ENCODE data around the gene COBL.
A peak's percentile ranks its signal among the peaks of the same experiment; 100 is the strongest.

COBL gene

GRCh38 chr7:51158742-51159445, 157.7 kb downstream of the COBL start:
- peaks cover 0 to 2% (median 0%) of the 10 kb centered on the region in 5 experiments for H3K27me3 ChIP-seq (replicated peaks in 2 of 5; ENCODE audit: control insufficient read depth in 4 of 5, insufficient read depth in 5 of 5, low read length in 4 of 5)
- no peaks in the 10 kb centered on the region for H3K9me3 ChIP-seq (ENCODE audit: control extremely low read depth in 1 of 5, control insufficient read depth in 4 of 5, insufficient read depth in 2 of 5, low read depth in 1 of 5, low read length in 4 of 5)
- 95% methylated on average over 35 of the region's 36 CpGs for WGBS (ENCODE audit: insufficient coverage)
- H3K27ac ChIP-seq (ENCODE audit: insufficient read depth in 1 of 2, low read depth in 1 of 2, low read length in 2 of 2, poor library complexity in 1 of 2, severe bottlenecking in 2 of 2) = no peak overlapping the region
- no peak for DNase-seq
- H3K4me1 ChIP-seq (ENCODE audit: control extremely low read depth in 1 of 4, control insufficient read depth in 4 of 4, insufficient read depth in 4 of 4, low read length in 3 of 4) = peaks cover 6 to 37% (median 17%) of the 10 kb centered on the region in 4 experiments
- POLR2A ChIA-PET = no interaction called here
- CTCF ChIA-PET = interaction anchor here (15.1 kb wide), 1 partner anchor 17 kb away, joined by 152 read pairs; no protein-coding TSS in a partner anchor
- H3K4me3 ChIP-seq (ENCODE audit: control insufficient read depth in 1 of 7, extremely low read depth in 1 of 7, insufficient read depth in 4 of 7, low read depth in 2 of 7, low read length in 6 of 7) = peak overlapping the region in 3 of 7 experiments; percentile 5 to 52 (median 45)
- H3K36me3 ChIP-seq (ENCODE audit: control insufficient read depth in 4 of 4, insufficient read depth in 4 of 4, low read length in 3 of 4) = no peaks in the 10 kb centered on the region

- POLR2A ChIA-PET = no interaction called here
- Histone ChIP-seq H3K27me3 (replicated peaks in 2 of 5; ENCODE audit: control insufficient read depth in 4 of 5, insufficient read depth in 5 of 5, low read length in 4 of 5) (peaks cover 0 to 2% (median 0%) of the 10 kb centered on the region in 5 experiments), H3K36me3 (ENCODE audit: control insufficient read depth in 4 of 4, insufficient read depth in 4 of 4, low read length in 3 of 4) (no peaks in the 10 kb centered on the region), H3K4me3 (ENCODE audit: control insufficient read depth in 1 of 7, extremely low read depth in 1 of 7, insufficient read depth in 4 of 7, low read depth in 2 of 7, low read length in 6 of 7) (peak overlapping the region in 3 of 7 experiments; percentile 5 to 52 (median 45)), H3K4me1 (ENCODE audit: control extremely low read depth in 1 of 4, control insufficient read depth in 4 of 4, insufficient read depth in 4 of 4, low read length in 3 of 4) (peaks cover 6 to 37% (median 17%) of the 10 kb centered on the region in 4 experiments), H3K9me3 (ENCODE audit: control extremely low read depth in 1 of 5, control insufficient read depth in 4 of 5, insufficient read depth in 2 of 5, low read depth in 1 of 5, low read length in 4 of 5) (no peaks in the 10 kb centered on the region), H3K27ac (ENCODE audit: insufficient read depth in 1 of 2, low read depth in 1 of 2, low read length in 2 of 2, poor library complexity in 1 of 2, severe bottlenecking in 2 of 2) (no peak overlapping the region)
- CTCF ChIA-PET = interaction anchor here (15.1 kb wide), 1 partner anchor 16 kb away, joined by 152 read pairs; no protein-coding TSS in a partner anchor
- peak in 2 of 3 donors; percentile 70 to 71 for DNase-seq
- WGBS (ENCODE audit: insufficient coverage) = 28% methylated on average over 8 of the region's 8 CpGs
Measured at GRCh38 chr7:51158211-51158610, 158.4 kb downstream of the COBL start.

- Histone ChIP-seq H3K9me3 (ENCODE audit: control extremely low read depth in 1 of 5, control insufficient read depth in 4 of 5, insufficient read depth in 2 of 5, low read depth in 1 of 5, low read length in 4 of 5) (no peaks in the 10 kb centered on the region), H3K27ac (ENCODE audit: insufficient read depth in 1 of 2, low read depth in 1 of 2, low read length in 2 of 2, poor library complexity in 1 of 2, severe bottlenecking in 2 of 2) (no peak overlapping the region), H3K4me1 (ENCODE audit: control extremely low read depth in 1 of 4, control insufficient read depth in 4 of 4, insufficient read depth in 4 of 4, low read length in 3 of 4) (peaks cover 6 to 33% (median 15%) of the 10 kb centered on the region in 4 experiments), H3K36me3 (ENCODE audit: control insufficient read depth in 4 of 4, insufficient read depth in 4 of 4, low read length in 3 of 4) (no peaks in the 10 kb centered on the region), H3K4me3 (ENCODE audit: control insufficient read depth in 1 of 7, extremely low read depth in 1 of 7, insufficient read depth in 4 of 7, low read depth in 2 of 7, low read length in 6 of 7) (no peak overlapping the region), H3K27me3 (replicated peaks in 2 of 5; ENCODE audit: control insufficient read depth in 4 of 5, insufficient read depth in 5 of 5, low read length in 4 of 5) (no peaks in the 10 kb centered on the region)
- 96% methylated on average over 4 of the region's 4 CpGs for WGBS (ENCODE audit: insufficient coverage)
- ChIA-PET CTCF (interaction anchor here (1.2 to 15.1 kb wide), 6 partner anchors 8 to 686 kb away, joined by 3 to 152 read pairs (median 7); no protein-coding TSS in a partner anchor), POLR2A (no interaction called here)
- DNase-seq = no peak
Measured at GRCh38 chr7:51154201-51154600, 162.4 kb downstream of the COBL start.

GRCh38 chr7:51152706-51153200, 163.9 kb downstream of the COBL start:
- CTCF ChIA-PET = interaction anchor here (1.2 to 15.1 kb wide), 4 partner anchors 9 to 685 kb away, joined by 3 to 152 read pairs (median 37); no protein-coding TSS in a partner anchor

GRCh38 chr7:51151455-51151854, 165.2 kb downstream of the COBL start:
- Histone ChIP-seq H3K36me3 (ENCODE audit: control insufficient read depth in 4 of 4, insufficient read depth in 4 of 4, low read length in 3 of 4) (no peaks in the 10 kb centered on the region), H3K4me1 (ENCODE audit: control extremely low read depth in 1 of 4, control insufficient read depth in 4 of 4, insufficient read depth in 4 of 4, low read length in 3 of 4) (peaks cover 0 to 9% (median 2%) of the 10 kb centered on the region in 4 experiments), H3K9me3 (ENCODE audit: control extremely low read depth in 1 of 5, control insufficient read depth in 4 of 5, insufficient read depth in 2 of 5, low read depth in 1 of 5, low read length in 4 of 5) (peaks cover 0 to 21% (median 9%) of the 10 kb centered on the region in 5 experiments), H3K4me3 (ENCODE audit: control insufficient read depth in 1 of 7, extremely low read depth in 1 of 7, insufficient read depth in 4 of 7, low read depth in 2 of 7, low read length in 6 of 7) (no peak overlapping the region), H3K27me3 (replicated peaks in 2 of 5; ENCODE audit: control insufficient read depth in 4 of 5, insufficient read depth in 5 of 5, low read length in 4 of 5) (no peaks in the 10 kb centered on the region), H3K27ac (ENCODE audit: insufficient read depth in 1 of 2, low read depth in 1 of 2, low read length in 2 of 2, poor library complexity in 1 of 2, severe bottlenecking in 2 of 2) (no peak overlapping the region)
- 95% methylated on average over 3 of the region's 3 CpGs for WGBS (ENCODE audit: insufficient coverage)
- no peak for DNase-seq
- ChIA-PET POLR2A (no interaction called here), CTCF (interaction anchor here (1.1 to 15.1 kb wide), 3 partner anchors 9 to 684 kb away, joined by 4 to 152 read pairs (median 65); no protein-coding TSS in a partner anchor)

More at GRCh38 chr7:51152706-51153200, 163.9 kb downstream of the COBL start:
- no peaks in the 10 kb centered on the region for H3K36me3 ChIP-seq (ENCODE audit: control insufficient read depth in 4 of 4, insufficient read depth in 4 of 4, low read length in 3 of 4)
- peaks cover 4 to 19% (median 6%) of the 10 kb centered on the region in 4 experiments for H3K4me1 ChIP-seq (ENCODE audit: control extremely low read depth in 1 of 4, control insufficient read depth in 4 of 4, insufficient read depth in 4 of 4, low read length in 3 of 4)
- H3K4me3 ChIP-seq (ENCODE audit: control insufficient read depth in 1 of 7, extremely low read depth in 1 of 7, insufficient read depth in 4 of 7, low read depth in 2 of 7, low read length in 6 of 7) = no peak overlapping the region
- no peak overlapping the region for H3K27ac ChIP-seq (ENCODE audit: insufficient read depth in 1 of 2, low read depth in 1 of 2, low read length in 2 of 2, poor library complexity in 1 of 2, severe bottlenecking in 2 of 2)
- DNase-seq = no peak
- H3K27me3 ChIP-seq (replicated peaks in 2 of 5; ENCODE audit: control insufficient read depth in 4 of 5, insufficient read depth in 5 of 5, low read length in 4 of 5) = no peaks in the 10 kb centered on the region
- peaks cover 0 to 10% (median 2%) of the 10 kb centered on the region in 5 experiments for H3K9me3 ChIP-seq (ENCODE audit: control extremely low read depth in 1 of 5, control insufficient read depth in 4 of 5, insufficient read depth in 2 of 5, low read depth in 1 of 5, low read length in 4 of 5)
- POLR2A ChIA-PET = no interaction called here
- 86% methylated on average over 1 of the region's 4 CpGs for WGBS (ENCODE audit: insufficient coverage)

GRCh38 chr7:51150193-51150592, 166.4 kb downstream of the COBL start:
- 100% methylated on average over 2 of the region's 3 CpGs for WGBS (ENCODE audit: insufficient coverage)
- Histone ChIP-seq H3K4me1 (ENCODE audit: control extremely low read depth in 1 of 4, control insufficient read depth in 4 of 4, insufficient read depth in 4 of 4, low read length in 3 of 4) (no peaks in the 10 kb centered on the region), H3K27ac (ENCODE audit: insufficient read depth in 1 of 2, low read depth in 1 of 2, low read length in 2 of 2, poor library complexity in 1 of 2, severe bottlenecking in 2 of 2) (no peak overlapping the region), H3K27me3 (replicated peaks in 2 of 5; ENCODE audit: control insufficient read depth in 4 of 5, insufficient read depth in 5 of 5, low read length in 4 of 5) (no peaks in the 10 kb centered on the region), H3K9me3 (ENCODE audit: control extremely low read depth in 1 of 5, control insufficient read depth in 4 of 5, insufficient read depth in 2 of 5, low read depth in 1 of 5, low read length in 4 of 5) (peaks cover 0 to 25% (median 9%) of the 10 kb centered on the region in 5 experiments), H3K36me3 (ENCODE audit: control insufficient read depth in 4 of 4, insufficient read depth in 4 of 4, low read length in 3 of 4) (no peaks in the 10 kb centered on the region), H3K4me3 (ENCODE audit: control insufficient read depth in 1 of 7, extremely low read depth in 1 of 7, insufficient read depth in 4 of 7, low read depth in 2 of 7, low read length in 6 of 7) (no peak overlapping the region)
- no peak for DNase-seq
- POLR2A ChIA-PET = no interaction called here
- CTCF ChIA-PET = interaction anchor here (0.7 to 15.1 kb wide), 3 partner anchors 8 to 28 kb away, joined by 3 to 152 read pairs (median 65); no protein-coding TSS in a partner anchor

- POLR2A ChIA-PET = no interaction called here
- H3K4me3 ChIP-seq (ENCODE audit: control insufficient read depth in 1 of 7, extremely low read depth in 1 of 7, insufficient read depth in 4 of 7, low read depth in 2 of 7, low read length in 6 of 7) = no peak overlapping the region
- no peaks in the 10 kb centered on the region for H3K36me3 ChIP-seq (ENCODE audit: control insufficient read depth in 4 of 4, insufficient read depth in 4 of 4, low read length in 3 of 4)
- CTCF ChIA-PET = interaction anchor here (0.7 to 8.2 kb wide), 2 partner anchors 14 to 362 kb away, joined by 3 to 65 read pairs; no protein-coding TSS in a partner anchor
- no peak for DNase-seq
- WGBS (ENCODE audit: insufficient coverage) = 98% methylated on average over 5 of the region's 6 CpGs
- H3K9me3 ChIP-seq (ENCODE audit: control extremely low read depth in 1 of 5, control insufficient read depth in 4 of 5, insufficient read depth in 2 of 5, low read depth in 1 of 5, low read length in 4 of 5) = peaks cover 0 to 25% (median 9%) of the 10 kb centered on the region in 5 experiments
- H3K27ac ChIP-seq (ENCODE audit: insufficient read depth in 1 of 2, low read depth in 1 of 2, low read length in 2 of 2, poor library complexity in 1 of 2, severe bottlenecking in 2 of 2) = no peak overlapping the region
- H3K4me1 ChIP-seq (ENCODE audit: control extremely low read depth in 1 of 4, control insufficient read depth in 4 of 4, insufficient read depth in 4 of 4, low read length in 3 of 4) = peaks cover 0 to 1% (median 0%) of the 10 kb centered on the region in 4 experiments
- no peaks in the 10 kb centered on the region for H3K27me3 ChIP-seq (replicated peaks in 2 of 5; ENCODE audit: control insufficient read depth in 4 of 5, insufficient read depth in 5 of 5, low read length in 4 of 5)
Measured at GRCh38 chr7:51148216-51148615, 168.4 kb downstream of the COBL start.

Data from common myeloid progenitor, CD34-positive (primary cell).